Liver (tissue), 2 donors: ENCODE measurements around the gene STXBP4.

ENCODE experiments used
- TF ChIP-seq, protein P1 (sequence below): fragments of 150-350 bp; IDR thresholded peaks from 2 replicates; pipeline ENCODE4 v1.5.1; 2017; ENCODE audit warnings: improper control_type of control experiment, low read depth, low read length; ENCODE audit not compliant: missing input control
- TF ChIP-seq, protein P2 (sequence below): IDR thresholded peaks from 2 replicates; pipeline ENCODE4 v1.6.1; 2016; ENCODE audit warnings: antibody characterized with exemption, mild to moderate bottlenecking
- donor health status: healthy.

- TF ChIP-seq, protein P1, sequence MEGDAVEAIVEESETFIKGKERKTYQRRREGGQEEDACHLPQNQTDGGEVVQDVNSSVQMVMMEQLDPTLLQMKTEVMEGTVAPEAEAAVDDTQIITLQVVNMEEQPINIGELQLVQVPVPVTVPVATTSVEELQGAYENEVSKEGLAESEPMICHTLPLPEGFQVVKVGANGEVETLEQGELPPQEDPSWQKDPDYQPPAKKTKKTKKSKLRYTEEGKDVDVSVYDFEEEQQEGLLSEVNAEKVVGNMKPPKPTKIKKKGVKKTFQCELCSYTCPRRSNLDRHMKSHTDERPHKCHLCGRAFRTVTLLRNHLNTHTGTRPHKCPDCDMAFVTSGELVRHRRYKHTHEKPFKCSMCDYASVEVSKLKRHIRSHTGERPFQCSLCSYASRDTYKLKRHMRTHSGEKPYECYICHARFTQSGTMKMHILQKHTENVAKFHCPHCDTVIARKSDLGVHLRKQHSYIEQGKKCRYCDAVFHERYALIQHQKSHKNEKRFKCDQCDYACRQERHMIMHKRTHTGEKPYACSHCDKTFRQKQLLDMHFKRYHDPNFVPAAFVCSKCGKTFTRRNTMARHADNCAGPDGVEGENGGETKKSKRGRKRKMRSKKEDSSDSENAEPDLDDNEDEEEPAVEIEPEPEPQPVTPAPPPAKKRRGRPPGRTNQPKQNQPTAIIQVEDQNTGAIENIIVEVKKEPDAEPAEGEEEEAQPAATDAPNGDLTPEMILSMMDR: peak; percentile 55
- TF ChIP-seq, protein P2, sequence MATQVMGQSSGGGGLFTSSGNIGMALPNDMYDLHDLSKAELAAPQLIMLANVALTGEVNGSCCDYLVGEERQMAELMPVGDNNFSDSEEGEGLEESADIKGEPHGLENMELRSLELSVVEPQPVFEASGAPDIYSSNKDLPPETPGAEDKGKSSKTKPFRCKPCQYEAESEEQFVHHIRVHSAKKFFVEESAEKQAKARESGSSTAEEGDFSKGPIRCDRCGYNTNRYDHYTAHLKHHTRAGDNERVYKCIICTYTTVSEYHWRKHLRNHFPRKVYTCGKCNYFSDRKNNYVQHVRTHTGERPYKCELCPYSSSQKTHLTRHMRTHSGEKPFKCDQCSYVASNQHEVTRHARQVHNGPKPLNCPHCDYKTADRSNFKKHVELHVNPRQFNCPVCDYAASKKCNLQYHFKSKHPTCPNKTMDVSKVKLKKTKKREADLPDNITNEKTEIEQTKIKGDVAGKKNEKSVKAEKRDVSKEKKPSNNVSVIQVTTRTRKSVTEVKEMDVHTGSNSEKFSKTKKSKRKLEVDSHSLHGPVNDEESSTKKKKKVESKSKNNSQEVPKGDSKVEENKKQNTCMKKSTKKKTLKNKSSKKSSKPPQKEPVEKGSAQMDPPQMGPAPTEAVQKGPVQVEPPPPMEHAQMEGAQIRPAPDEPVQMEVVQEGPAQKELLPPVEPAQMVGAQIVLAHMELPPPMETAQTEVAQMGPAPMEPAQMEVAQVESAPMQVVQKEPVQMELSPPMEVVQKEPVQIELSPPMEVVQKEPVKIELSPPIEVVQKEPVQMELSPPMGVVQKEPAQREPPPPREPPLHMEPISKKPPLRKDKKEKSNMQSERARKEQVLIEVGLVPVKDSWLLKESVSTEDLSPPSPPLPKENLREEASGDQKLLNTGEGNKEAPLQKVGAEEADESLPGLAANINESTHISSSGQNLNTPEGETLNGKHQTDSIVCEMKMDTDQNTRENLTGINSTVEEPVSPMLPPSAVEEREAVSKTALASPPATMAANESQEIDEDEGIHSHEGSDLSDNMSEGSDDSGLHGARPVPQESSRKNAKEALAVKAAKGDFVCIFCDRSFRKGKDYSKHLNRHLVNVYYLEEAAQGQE: no peak
Observed at GRCh38 chr17:54992797-54993639, 24.5 kb downstream of the STXBP4 start.
